SU-DHL-6 (cell line): ENCODE measurements around the gene EPM2AIP1.

Experiments used
- CTCF ChIP-seq: fragments of 200-600 bp; sonication (generic); IDR thresholded peaks from one replicate; pipeline ENCODE4 v1.5.1; 2017; ENCODE audit warnings: antibody characterized with exemption, mild to moderate bottlenecking, low read length, moderate library complexity; ENCODE audit not compliant: insufficient read depth, poor library complexity, severe bottlenecking
- EZH2phosphoT487 ChIP-seq: fragments of 200-600 bp; sonication (generic), shearing (Covaris generic); conservative IDR thresholded peaks from 2 replicates; pipeline ENCODE4 v1.6.1; 2018; ENCODE audit warnings: mild to moderate bottlenecking, antibody characterized with exemption, low read length, moderate library complexity, mixed read lengths

- TF ChIP-seq CTCF (no peak), EZH2phosphoT487 (no peak)
Measured at GRCh38 chr3:36969085-36969484, 23.8 kb downstream of the EPM2AIP1 start.
